MM.1S (cell line): ENCODE data around the gene DDOST.

ENCODE experiments used
- DNase-seq: peaks from one replicate; pipeline ENCODE4 v3.0.0-alpha.2; 2015
- H2AFZ ChIP-seq: fragments of 300-600 bp; sonication (generic); 2 replicates; pipeline ENCODE4 v1.6.0; 2016; ENCODE audit warnings: antibody characterized with exemption, low read length
- H3F3A ChIP-seq: fragments of 300-600 bp; sonication (generic); 2 replicates; pipeline ENCODE4 v1.6.1; 2016; ENCODE audit warnings: mild to moderate bottlenecking, antibody characterized with exemption, low read length, moderate library complexity, mixed read lengths; ENCODE audit not compliant: insufficient read depth
- H3K27ac ChIP-seq: fragments of 300-600 bp; sonication (generic); 2 replicates; pipeline ENCODE4 v1.5.1; 2016; ENCODE audit warnings: mild to moderate bottlenecking, low read length
- H3K27me3 ChIP-seq: fragments of 300-600 bp; sonication (generic); replicated peaks from 2 replicates; pipeline ENCODE4 v1.6.0; 2016; ENCODE audit warnings: low read length; ENCODE audit not compliant: insufficient read depth
- H3K36me3 ChIP-seq: fragments of 300-600 bp; sonication (generic); replicated peaks from 2 replicates; pipeline ENCODE4 v1.6.1; 2016; ENCODE audit warnings: mild to moderate bottlenecking, low read length, mixed read lengths; ENCODE audit not compliant: insufficient read depth
- H3K4me1 ChIP-seq: fragments of 300-600 bp; sonication (generic); 2 replicates; pipeline ENCODE4 v1.6.1; 2016; ENCODE audit warnings: low read length, mixed read lengths
- H3K4me2 ChIP-seq: fragments of 300-600 bp; sonication (generic); 2 replicates; pipeline ENCODE4 v1.6.0; 2016; ENCODE audit warnings: low read depth, low read length
- H3K4me3 ChIP-seq: fragments of 300-600 bp; sonication (generic); 2 replicates; pipeline ENCODE4 v1.5.1; 2016; ENCODE audit warnings: low read length, mixed read lengths
- H3K79me2 ChIP-seq: fragments of 300-600 bp; sonication (generic); 2 replicates; pipeline ENCODE4 v1.6.1; 2016; ENCODE audit warnings: mixed run types, low read length, mixed read lengths
- H3K9ac ChIP-seq: fragments of 300-600 bp; sonication (generic); 2 replicates; pipeline ENCODE4 v1.6.1; 2016; ENCODE audit warnings: low read length, mixed read lengths
- H3K9me2 ChIP-seq: fragments of 300-600 bp; sonication (generic); replicated peaks from 2 replicates; pipeline ENCODE4 v1.6.1; 2016; ENCODE audit warnings: mild to moderate bottlenecking, low read length, mixed read lengths; ENCODE audit not compliant: insufficient read depth
- H3K9me3 ChIP-seq: fragments of 300-600 bp; sonication (generic); replicated peaks from 2 replicates; pipeline ENCODE4 v1.6.1; 2016; ENCODE audit warnings: mild to moderate bottlenecking, low read length, mixed read lengths; ENCODE audit not compliant: insufficient read depth
- H4K20me1 ChIP-seq: fragments of 300-600 bp; sonication (generic); 2 replicates; pipeline ENCODE4 v1.6.1; 2016; ENCODE audit warnings: mild to moderate bottlenecking, low read length, moderate library complexity, mixed read lengths; ENCODE audit not compliant: insufficient read depth
- CTCF ChIP-seq: fragments of 300-600 bp; sonication (generic); IDR thresholded peaks from 2 replicates; pipeline ENCODE4 v1.5.1; 2016; ENCODE audit warnings: antibody characterized with exemption, low read length, mixed read lengths
- EZH2 ChIP-seq: fragments of 300-600 bp; sonication (generic); optimal IDR thresholded peaks from 2 replicates; pipeline ENCODE3; 2017; ENCODE audit warnings: low read depth, mild to moderate bottlenecking, antibody characterized with exemption, low read length, mixed read lengths
- EZH2phosphoT487 ChIP-seq: fragments of 300-600 bp; sonication (generic); IDR thresholded peaks from 2 replicates; pipeline ENCODE4 v1.6.1; 2018; ENCODE audit warnings: antibody characterized with exemption, low read length

The DDOST gene

DNA sequence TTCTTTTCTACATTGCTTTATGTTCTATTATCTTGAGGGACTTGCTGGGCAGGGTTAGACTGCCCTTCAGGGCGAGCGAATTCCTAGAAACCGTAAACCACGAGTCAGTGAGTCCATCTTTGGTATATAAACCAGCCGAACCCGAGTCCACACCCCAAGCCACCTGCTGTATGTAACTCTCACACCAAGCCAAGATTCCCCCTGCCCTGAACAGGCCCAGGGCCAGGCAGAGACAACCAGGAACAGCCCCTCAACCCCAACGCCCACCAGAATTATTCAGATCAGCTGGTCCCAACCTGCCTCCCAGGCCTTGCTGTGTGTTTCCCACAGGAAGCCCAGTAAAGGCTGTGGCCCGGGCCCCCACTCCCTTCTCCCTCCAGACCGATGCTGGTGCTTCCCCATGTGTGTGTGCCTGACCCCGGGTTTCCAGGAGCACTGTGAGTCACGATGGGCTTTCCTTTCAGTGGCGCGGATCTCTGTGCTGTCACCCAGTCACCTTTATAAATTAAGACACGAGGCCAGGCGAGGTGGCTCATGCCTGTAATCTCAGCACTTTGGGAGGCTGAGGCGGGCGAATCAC, 39.6 kb upstream of the DDOST start:
- H3K4me3 ChIP-seq = no peak overlapping the region
- H3K27me3 ChIP-seq = peaks cover 63% of the 10 kb centered on the region
- H3K4me1 ChIP-seq = no peaks in the 10 kb centered on the region
- H2AFZ ChIP-seq = no peak overlapping the region
- H3K9me2 ChIP-seq = no peaks in the 10 kb centered on the region
- H3K36me3 ChIP-seq = no peaks in the 10 kb centered on the region
- no peak overlapping the region for H3K27ac ChIP-seq
- no peaks in the 10 kb centered on the region for H4K20me1 ChIP-seq
- TF ChIP-seq EZH2 (no peak), EZH2phosphoT487 (no peak), CTCF (no peak)
- no peak overlapping the region for H3K9ac ChIP-seq
- H3K9me3 ChIP-seq = no peaks in the 10 kb centered on the region
- H3F3A ChIP-seq = no peaks in the 10 kb centered on the region
- DNase-seq = no peak
- no peak overlapping the region for H3K4me2 ChIP-seq
- H3K79me2 ChIP-seq = no peaks in the 10 kb centered on the region

DNA sequence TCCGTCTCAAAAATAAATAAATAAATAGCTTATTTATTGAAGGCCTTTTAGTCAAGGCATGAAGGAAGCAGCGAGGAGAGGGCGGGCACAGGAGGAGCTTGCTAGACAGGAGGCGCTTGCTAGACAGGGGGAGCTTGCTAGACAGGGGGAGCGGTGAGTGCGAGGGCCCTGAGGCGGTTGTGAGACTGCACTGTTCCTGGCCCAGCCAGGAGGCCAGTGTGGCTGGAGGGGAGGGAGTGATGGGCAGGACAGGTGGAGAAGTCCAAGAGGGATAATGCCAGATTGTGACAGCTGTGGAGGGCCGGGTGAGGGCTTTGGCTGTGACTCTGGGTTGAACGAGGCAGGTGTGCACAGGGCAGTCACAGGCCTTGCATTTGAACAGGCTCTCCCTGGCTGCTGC, 38.4 kb upstream of the DDOST start:
- no peaks in the 10 kb centered on the region for H3K79me2 ChIP-seq

DNA sequence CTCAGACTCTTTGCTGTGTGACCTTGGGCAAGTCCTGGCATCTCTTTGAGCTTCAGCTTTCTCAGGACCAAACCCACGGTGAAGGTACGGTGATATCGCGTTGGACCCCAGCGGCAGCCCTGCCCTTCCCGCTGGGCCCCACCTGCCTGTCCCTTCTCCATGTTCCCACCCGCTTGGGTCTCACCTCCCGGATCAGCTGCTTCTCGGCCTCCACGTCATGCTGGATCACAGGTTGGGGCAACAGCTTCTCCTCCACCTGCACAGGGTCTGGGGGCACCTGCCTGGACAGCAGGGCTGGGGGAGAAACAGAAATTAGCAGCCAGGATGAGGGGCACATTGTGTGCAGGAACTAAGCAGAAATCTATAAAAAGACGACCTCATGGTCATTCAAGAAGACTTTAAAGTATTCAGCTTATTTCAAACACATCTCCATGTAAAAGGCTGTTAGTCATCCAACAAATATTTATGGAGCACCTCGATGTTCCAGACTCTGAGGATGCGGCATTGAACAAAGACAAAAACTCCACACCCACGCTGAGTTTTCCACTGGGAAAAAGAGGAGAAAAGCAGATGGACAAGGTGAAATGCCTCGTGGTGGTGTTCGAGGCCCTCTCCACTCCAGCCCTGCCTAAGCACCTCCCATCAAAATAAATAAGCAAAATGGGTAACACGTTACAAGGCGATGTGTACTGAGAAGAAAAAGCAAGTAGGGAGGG, 37.2 kb upstream of the DDOST start:
- DNase-seq = no peak
- H2AFZ ChIP-seq = no peak overlapping the region
- no peak overlapping the region for H3K4me3 ChIP-seq
- H3K27me3 ChIP-seq = peaks cover 75% of the 10 kb centered on the region
- H3K9ac ChIP-seq = no peak overlapping the region
- H4K20me1 ChIP-seq = no peaks in the 10 kb centered on the region
- no peaks in the 10 kb centered on the region for H3F3A ChIP-seq
- H3K27ac ChIP-seq = no peak overlapping the region
- H3K9me3 ChIP-seq = no peaks in the 10 kb centered on the region
- H3K9me2 ChIP-seq = no peaks in the 10 kb centered on the region
- TF ChIP-seq CTCF (no peak), EZH2phosphoT487 (no peak), EZH2 (no peak)
- H3K4me1 ChIP-seq = no peaks in the 10 kb centered on the region
- no peaks in the 10 kb centered on the region for H3K36me3 ChIP-seq
- H3K4me2 ChIP-seq = no peak overlapping the region
- no peaks in the 10 kb centered on the region for H3K79me2 ChIP-seq

More for the DNA sequence above, 38.4 kb upstream of the DDOST start:
- no peaks in the 10 kb centered on the region for H3K4me1 ChIP-seq
- H3F3A ChIP-seq = no peaks in the 10 kb centered on the region
- no peaks in the 10 kb centered on the region for H3K36me3 ChIP-seq
- no peaks in the 10 kb centered on the region for H3K9me3 ChIP-seq
- H3K9ac ChIP-seq = no peak overlapping the region
- no peak overlapping the region for H2AFZ ChIP-seq
- no peak overlapping the region for H3K4me3 ChIP-seq
- TF ChIP-seq CTCF = no peak
- no peak for TF ChIP-seq EZH2phosphoT487
- TF ChIP-seq EZH2 = no peak
- H3K27ac ChIP-seq = no peak overlapping the region
- no peaks in the 10 kb centered on the region for H4K20me1 ChIP-seq
- no peaks in the 10 kb centered on the region for H3K9me2 ChIP-seq
- H3K4me2 ChIP-seq = no peak overlapping the region
- H3K27me3 ChIP-seq = peaks cover 64% of the 10 kb centered on the region
- no peak for DNase-seq
